Thyroid gland (tissue), 4 donors: ENCODE data around the gene RSPH1.

Experiments used
- POLR2A ChIP-seq, 2 donors: fragments of 450-650 bp; IDR thresholded peaks; one replicate each; pipeline ENCODE4 v1.6.1; 2017; ENCODE audit warnings: antibody characterized with exemption in 2 of 2, mild to moderate bottlenecking in 2 of 2, moderate library complexity in 1 of 2
- TF ChIP-seq, protein P1 (sequence below), 6 experiments: fragments of 200-600 bp in 3 of 6; fragments of 450-650 bp in 3 of 6; sonication (generic) in 3 of 6; IDR thresholded peaks; one replicate each; pipeline ENCODE4 v1.5.1; 2016 to 2019; ENCODE audit warnings: antibody characterized with exemption in 6 of 6, mild to moderate bottlenecking in 2 of 6, inconsistent platforms in 1 of 6, moderate library complexity in 1 of 6

- TF ChIP-seq, protein P1, sequence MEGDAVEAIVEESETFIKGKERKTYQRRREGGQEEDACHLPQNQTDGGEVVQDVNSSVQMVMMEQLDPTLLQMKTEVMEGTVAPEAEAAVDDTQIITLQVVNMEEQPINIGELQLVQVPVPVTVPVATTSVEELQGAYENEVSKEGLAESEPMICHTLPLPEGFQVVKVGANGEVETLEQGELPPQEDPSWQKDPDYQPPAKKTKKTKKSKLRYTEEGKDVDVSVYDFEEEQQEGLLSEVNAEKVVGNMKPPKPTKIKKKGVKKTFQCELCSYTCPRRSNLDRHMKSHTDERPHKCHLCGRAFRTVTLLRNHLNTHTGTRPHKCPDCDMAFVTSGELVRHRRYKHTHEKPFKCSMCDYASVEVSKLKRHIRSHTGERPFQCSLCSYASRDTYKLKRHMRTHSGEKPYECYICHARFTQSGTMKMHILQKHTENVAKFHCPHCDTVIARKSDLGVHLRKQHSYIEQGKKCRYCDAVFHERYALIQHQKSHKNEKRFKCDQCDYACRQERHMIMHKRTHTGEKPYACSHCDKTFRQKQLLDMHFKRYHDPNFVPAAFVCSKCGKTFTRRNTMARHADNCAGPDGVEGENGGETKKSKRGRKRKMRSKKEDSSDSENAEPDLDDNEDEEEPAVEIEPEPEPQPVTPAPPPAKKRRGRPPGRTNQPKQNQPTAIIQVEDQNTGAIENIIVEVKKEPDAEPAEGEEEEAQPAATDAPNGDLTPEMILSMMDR (IDR thresholded peaks at IDR 0.05) = no peak
- no peak for TF ChIP-seq POLR2A (IDR thresholded peaks at IDR 0.05)
Observed at GRCh38 chr21:42542596-42542995, 46.6 kb upstream of the RSPH1 start.
